Trophoblast cell (in vitro differentiated cells and primary cell): ENCODE results near the gene AGAP9.
"Not testable (repeated sequence)": the region's sequence is repeated elsewhere in the genome, so short reads cannot be mapped to it uniquely, and the experiment has no call there.

Experiments
- DNase-seq, 2 donors: peaks; one replicate each; pipeline ENCODE4 v3.0.0-alpha.2; 2016
- H2AFZ ChIP-seq: 2 replicates; pipeline ENCODE4 v1.6.1; 2013; ENCODE audit warnings: low read length, moderate library complexity, mild to moderate bottlenecking; ENCODE audit not compliant: insufficient read depth, poor library complexity
- H2AK5ac ChIP-seq: 2 replicates; pipeline ENCODE4 v1.6.1; 2013; ENCODE audit warnings: mild to moderate bottlenecking, low read length
- H2BK120ac ChIP-seq: 2 replicates; pipeline ENCODE4 v1.6.1; 2013; ENCODE audit warnings: low read length, mild to moderate bottlenecking, moderate library complexity; ENCODE audit not compliant: insufficient read depth, poor library complexity
- H2BK12ac ChIP-seq: 2 replicates; pipeline ENCODE4 v1.6.1; 2013; ENCODE audit warnings: mild to moderate bottlenecking, low read length, moderate library complexity
- H2BK5ac ChIP-seq: 2 replicates; pipeline ENCODE4 v1.6.1; 2013; ENCODE audit warnings: low read length, low read depth, moderate library complexity, mild to moderate bottlenecking; ENCODE audit not compliant: poor library complexity
- H3K14ac ChIP-seq: 2 replicates; pipeline ENCODE4 v1.6.1; 2013; ENCODE audit warnings: mild to moderate bottlenecking, low read length
- H3K18ac ChIP-seq: 2 replicates; pipeline ENCODE4 v1.6.1; 2013; ENCODE audit warnings: mild to moderate bottlenecking, low read length
- H3K23ac ChIP-seq: 2 replicates; pipeline ENCODE4 v1.6.1; 2013; ENCODE audit warnings: low read length
- H3K27ac ChIP-seq: 2 replicates; pipeline ENCODE4 v1.5.1; 2013; ENCODE audit warnings: low read depth, mild to moderate bottlenecking, inconsistent platforms, low read length, moderate library complexity
- H3K27me3 ChIP-seq: 2 replicates; pipeline ENCODE4 v1.6.1; 2013; ENCODE audit warnings: inconsistent platforms, mild to moderate bottlenecking, low read length, moderate library complexity; ENCODE audit not compliant: insufficient read depth
- H3K36me3 ChIP-seq, 2 experiments: 1 replicate in 1 of 2; 2 replicates in 1 of 2; pipeline ENCODE4 v1.6.1; 2013; ENCODE audit warnings: low read length in 2 of 2, mild to moderate bottlenecking in 2 of 2, moderate library complexity in 1 of 2; ENCODE audit not compliant: insufficient read depth in 2 of 2, control insufficient read depth in 1 of 2
- H3K4ac ChIP-seq: 2 replicates; pipeline ENCODE4 v1.6.1; 2013; ENCODE audit warnings: low read depth, mild to moderate bottlenecking, low read length, moderate library complexity
- H3K4me1 ChIP-seq, 2 experiments: 1 replicate in 1 of 2; 2 replicates in 1 of 2; pipeline ENCODE4 v1.6.1; 2013; ENCODE audit warnings: low read length in 2 of 2, mild to moderate bottlenecking in 2 of 2, moderate library complexity in 1 of 2; ENCODE audit not compliant: insufficient read depth in 2 of 2, control insufficient read depth in 1 of 2
- H3K4me2 ChIP-seq: 2 replicates; pipeline ENCODE4 v1.6.1; 2013; ENCODE audit warnings: inconsistent platforms, mild to moderate bottlenecking, low read length, moderate library complexity
- H3K4me3 ChIP-seq: 2 replicates; pipeline ENCODE4 v1.5.1; 2013; ENCODE audit warnings: mild to moderate bottlenecking, low read depth, low read length, inconsistent platforms
- H3K79me1 ChIP-seq: one replicate; pipeline ENCODE4 v1.6.1; 2013; ENCODE audit warnings: low read length
- H3K79me2 ChIP-seq: 2 replicates; pipeline ENCODE4 v1.6.1; 2013; ENCODE audit warnings: low read length, mild to moderate bottlenecking; ENCODE audit not compliant: control insufficient read depth, insufficient read depth, poor library complexity
- H3K9ac ChIP-seq: 2 replicates; pipeline ENCODE4 v1.6.1; 2013; ENCODE audit warnings: mild to moderate bottlenecking, low read length
- H3K9me3 ChIP-seq: 2 replicates; pipeline ENCODE4 v1.6.1; 2013; ENCODE audit warnings: low read depth, mild to moderate bottlenecking, control low read depth, inconsistent platforms, low read length; ENCODE audit not compliant: insufficient read depth
- H4K12ac ChIP-seq: 2 replicates; pipeline ENCODE4 v1.6.1; 2013; ENCODE audit warnings: low read depth, mild to moderate bottlenecking, low read length, moderate library complexity
- H4K8ac ChIP-seq: 2 replicates; pipeline ENCODE4 v1.6.1; 2013; ENCODE audit warnings: low read depth, mild to moderate bottlenecking, low read length, moderate library complexity
- H4K91ac ChIP-seq: one replicate; pipeline ENCODE4 v1.6.1; 2013; ENCODE audit warnings: low read depth, mild to moderate bottlenecking, low read length, moderate library complexity
- WGBS: extraction: QIAGEN DNeasy Blood & Tissue Kit; methylation state at CpG from one replicate; pipeline ENCODE4 v1.1.7; 2013; ENCODE audit warnings: missing lambda C conversion rate; ENCODE audit not compliant: insufficient read length, insufficient coverage; ENCODE audit errors: extremely low coverage; 5-methylcytosine and 5-hydroxymethylcytosine counted together

AGAP9 gene

GRCh38 chr10:47547286-47547685, 23.8 kb upstream of the AGAP9 start:
- H2AFZ ChIP-seq = not testable (repeated sequence)

GRCh38 chr10:47536430-47536829, 13.0 kb upstream of the AGAP9 start:
- H3K4me3 ChIP-seq = not testable (repeated sequence)

More at GRCh38 chr10:47547286-47547685, 23.8 kb upstream of the AGAP9 start:
- H4K8ac ChIP-seq, H3K18ac ChIP-seq, H3K4me2 ChIP-seq, H3K79me2 ChIP-seq, H2BK12ac ChIP-seq, H3K27ac ChIP-seq, DNase-seq, H4K12ac ChIP-seq, H3K36me3 ChIP-seq, H3K4ac ChIP-seq, H2BK120ac ChIP-seq, H2AK5ac ChIP-seq, H3K9me3 ChIP-seq, H3K9ac ChIP-seq, H3K4me1 ChIP-seq, H3K27me3 ChIP-seq, H3K79me1 ChIP-seq, H3K4me3 ChIP-seq, H3K23ac ChIP-seq, H2BK5ac ChIP-seq, H3K14ac ChIP-seq, H4K91ac ChIP-seq: not testable (repeated sequence)
- no CpG with 5 or more reads among the region's 3 CpGs for WGBS

GRCh38 chr10:47502313-47502712, 21.1 kb downstream of the AGAP9 start:
- H3K4ac ChIP-seq, H3K4me2 ChIP-seq, H3K9ac ChIP-seq, H3K14ac ChIP-seq, H3K23ac ChIP-seq, H4K12ac ChIP-seq, H3K4me1 ChIP-seq, DNase-seq, H3K27me3 ChIP-seq, H2BK5ac ChIP-seq, H4K8ac ChIP-seq, H2AK5ac ChIP-seq, H3K36me3 ChIP-seq, H3K79me1 ChIP-seq, H3K18ac ChIP-seq, H2BK12ac ChIP-seq, H3K27ac ChIP-seq, H3K9me3 ChIP-seq, H2BK120ac ChIP-seq, H3K79me2 ChIP-seq, H2AFZ ChIP-seq, H4K91ac ChIP-seq, H3K4me3 ChIP-seq: not testable (repeated sequence)
- no CpG with 5 or more reads among the region's 9 CpGs for WGBS

More at GRCh38 chr10:47536430-47536829, 13.0 kb upstream of the AGAP9 start:
- not testable (repeated sequence) for H2AK5ac ChIP-seq, H3K23ac ChIP-seq, H3K4me1 ChIP-seq, H3K4me2 ChIP-seq, H4K91ac ChIP-seq, H3K14ac ChIP-seq, H4K12ac ChIP-seq, H3K36me3 ChIP-seq, H2BK120ac ChIP-seq, H3K27me3 ChIP-seq, H3K79me2 ChIP-seq, H2AFZ ChIP-seq, H3K18ac ChIP-seq, H3K27ac ChIP-seq, H4K8ac ChIP-seq, DNase-seq, H2BK5ac ChIP-seq, H3K79me1 ChIP-seq, H3K9me3 ChIP-seq, H3K4ac ChIP-seq, H2BK12ac ChIP-seq, H3K9ac ChIP-seq
- WGBS = no CpG with 5 or more reads among the region's 3 CpGs

- H4K91ac ChIP-seq, H3K4me1 ChIP-seq, H2AFZ ChIP-seq, H3K79me2 ChIP-seq, H3K9ac ChIP-seq, H3K9me3 ChIP-seq, H2BK5ac ChIP-seq, H3K27me3 ChIP-seq, H3K4me2 ChIP-seq, H3K14ac ChIP-seq, H3K4ac ChIP-seq, H3K27ac ChIP-seq, H2BK120ac ChIP-seq, H3K4me3 ChIP-seq, H2BK12ac ChIP-seq, H4K8ac ChIP-seq, H3K79me1 ChIP-seq, H3K18ac ChIP-seq, H3K23ac ChIP-seq, DNase-seq, H3K36me3 ChIP-seq, H2AK5ac ChIP-seq, H4K12ac ChIP-seq: not testable (repeated sequence)
- no CpG with 5 or more reads among the region's 6 CpGs for WGBS
These were observed 29.2 kb downstream of the AGAP9 start for GRCh38 chr10:47494226-47494625.
